GM12892 (cell line): Measurements from ENCODE around the gene MAN2A2.

ENCODE experiments used
- DNase-seq: peaks from one replicate; pipeline ENCODE4 v3.0.0; 2011; ENCODE audit not compliant: insufficient read length
- FAIRE-seq: peaks from 2 replicates; lab custom pipeline; 2011; peaks lifted over from hg19 to GRCh38; lab: Jason Lieb, UNC
- POLR2A ChIP-seq: IDR thresholded peaks from 2 replicates; pipeline ENCODE4 v1.6.1; 2011; ENCODE audit warnings: low read depth, low read length, control low read depth
- POLR2AphosphoS5 ChIP-seq: IDR thresholded peaks from 2 replicates; pipeline ENCODE4 v1.6.1; 2011; ENCODE audit warnings: low read depth, low read length, control low read depth
- TAF1 ChIP-seq: IDR thresholded peaks from 2 replicates; pipeline ENCODE4 v1.6.1; 2011; ENCODE audit warnings: low read depth, mild to moderate bottlenecking, control low read depth, low read length, borderline replicate concordance

MAN2A2 gene

DNA sequence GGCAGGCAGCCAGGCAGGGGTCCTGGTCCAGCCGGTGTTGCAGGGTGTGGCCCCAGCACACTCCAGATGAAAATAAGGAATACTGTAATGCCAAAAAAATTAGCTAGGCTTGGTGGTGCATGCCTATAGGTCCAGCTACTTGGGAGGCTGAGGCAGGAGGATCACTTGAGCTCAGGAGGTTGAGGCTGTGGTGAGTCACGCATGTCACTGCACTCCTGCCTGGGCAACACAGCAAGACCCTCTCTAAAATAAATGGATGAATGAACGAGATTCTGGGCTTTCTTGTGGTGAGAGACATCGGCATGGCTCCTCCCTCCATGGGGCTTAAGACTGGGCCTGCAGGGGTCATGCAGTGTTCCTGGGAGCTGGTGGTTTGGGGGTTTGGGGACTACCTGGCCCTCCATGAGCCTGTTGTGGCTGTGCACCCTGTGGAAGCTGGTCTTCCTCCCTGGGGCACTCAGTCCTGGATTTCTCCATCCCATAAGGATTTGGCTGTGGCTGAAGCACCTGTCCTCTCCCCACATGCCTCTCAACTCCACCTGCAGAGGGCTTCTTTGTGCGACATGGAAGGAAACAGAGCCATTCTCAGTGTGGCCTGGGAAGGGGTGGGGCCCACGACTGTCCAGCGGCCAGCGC is 44.0 kb downstream of the MAN2A2 start:
- FAIRE-seq, result no peak
- no peak for DNase-seq
- no peak for TF ChIP-seq POLR2A

GRCh38 chr15:90947577-90948357 is 44.7 kb downstream of the MAN2A2 start:
- FAIRE-seq (no peak), DNase-seq (no peak)
- TF ChIP-seq POLR2AphosphoS5 (no peak), TAF1 (no peak), POLR2A (no peak)

DNA sequence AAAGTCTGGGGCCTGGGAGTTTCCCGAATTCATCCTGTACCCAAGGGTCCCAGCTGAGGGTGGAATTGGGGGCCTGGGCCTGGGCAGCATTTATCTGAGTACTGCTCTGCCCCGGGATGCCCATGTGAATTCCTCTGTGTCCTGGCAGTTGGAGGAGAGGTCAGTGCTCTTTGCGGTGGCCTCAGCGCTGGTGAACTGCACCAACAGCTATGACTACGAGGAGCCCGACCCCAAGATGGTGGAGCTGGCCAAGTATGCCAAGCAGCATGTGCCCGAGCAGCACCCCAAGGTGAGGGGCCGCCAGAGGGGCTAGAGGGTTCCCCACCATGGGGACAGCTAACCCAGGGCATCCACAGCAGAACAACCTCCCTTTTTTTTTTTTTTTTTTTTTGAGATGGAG is 45.4 kb downstream of the MAN2A2 start:
- no peak for TF ChIP-seq POLR2AphosphoS5
- TF ChIP-seq POLR2A, result no peak
- TF ChIP-seq TAF1, result no peak
- FAIRE-seq (no peak), DNase-seq (no peak)

GRCh38 chr15:90949979-90950675 is 47.0 kb downstream of the MAN2A2 start:
- DNase-seq (no peak), FAIRE-seq (no peak)
- TF ChIP-seq POLR2AphosphoS5 (no peak), TAF1 (no peak), POLR2A (no peak)

DNA sequence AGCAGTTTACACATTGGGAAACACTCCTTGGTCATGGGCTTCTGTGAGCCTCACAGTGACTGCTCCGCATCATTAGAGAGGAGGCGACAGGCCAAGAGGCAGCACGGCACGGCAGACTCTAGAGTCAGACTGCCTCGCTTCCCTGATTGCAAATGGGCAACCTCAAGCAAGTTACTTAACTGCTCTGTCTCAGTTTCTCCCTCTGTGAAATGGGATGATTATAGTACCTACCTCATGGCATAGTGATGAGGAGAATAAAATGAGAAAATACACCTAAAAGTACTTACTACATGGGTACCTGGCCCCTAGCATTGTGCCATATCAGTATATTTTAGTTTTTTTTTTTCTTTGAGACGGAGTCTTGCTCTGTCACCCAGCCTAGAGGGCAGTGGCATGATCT is 47.6 kb downstream of the MAN2A2 start:
- TF ChIP-seq TAF1 (no peak), POLR2AphosphoS5 (no peak), POLR2A (no peak)
- FAIRE-seq (no peak), DNase-seq (no peak)

- FAIRE-seq (no peak), DNase-seq (no peak)
- TF ChIP-seq POLR2AphosphoS5 (no peak), POLR2A (no peak), TAF1 (no peak)
These were observed 50.0 kb downstream of the MAN2A2 start for GRCh38 chr15:90952901-90953677.

DNA sequence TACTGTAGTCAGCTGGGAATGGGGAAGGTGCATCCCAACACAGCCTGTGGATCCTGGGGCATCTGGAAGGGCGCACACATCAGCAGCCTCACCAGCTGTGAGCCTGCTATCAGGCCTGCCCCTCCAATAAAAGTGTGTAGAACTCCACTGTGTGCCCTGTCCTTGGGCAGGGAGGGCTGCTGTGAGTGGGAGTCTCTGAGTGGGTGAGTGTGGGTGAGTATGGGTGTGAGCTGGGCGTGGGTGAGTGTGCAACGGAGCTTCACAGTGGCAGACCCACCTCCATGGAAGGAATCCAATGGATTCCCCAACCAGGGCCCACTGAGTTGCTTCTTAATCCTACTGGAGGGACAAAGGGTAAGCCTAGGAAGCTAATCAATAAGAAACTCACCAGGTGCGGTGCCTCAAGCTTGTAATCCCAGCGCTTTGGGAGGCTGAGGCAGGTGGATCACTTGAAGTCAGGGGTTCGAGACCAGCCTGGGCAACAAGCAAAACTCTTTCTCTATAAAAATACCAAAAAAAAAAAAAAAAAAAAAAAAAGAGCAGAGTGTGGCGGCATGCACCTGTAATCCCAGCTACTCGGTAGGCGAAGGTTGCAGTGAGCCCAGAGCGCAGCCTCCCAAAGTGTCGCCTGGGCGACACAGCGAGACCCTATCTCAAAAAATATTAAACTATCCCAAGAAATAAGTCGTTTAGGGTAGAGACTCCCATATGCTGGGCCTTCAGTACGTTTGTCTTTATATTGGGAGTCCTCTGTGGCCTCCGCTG is 51.0 kb downstream of the MAN2A2 start:
- DNase-seq (no peak), FAIRE-seq (no peak)
- no peak for TF ChIP-seq POLR2A
- no peak for TF ChIP-seq TAF1
- no peak for TF ChIP-seq POLR2AphosphoS5

GRCh38 chr15:90954712-90955623 is 51.9 kb downstream of the MAN2A2 start, which contains the start of gene RCCD1:
RCCD1 (plus strand) TSS chr15:90954884; CDS start chr15:90956735, 1,851 bp downstream.
- peak; percentile 100 for FAIRE-seq

GRCh38 chr15:90955624-90956273 is 52.6 kb downstream of the MAN2A2 start:
- no peak; the same call in 1 of the 2 replicates for TF ChIP-seq POLR2A
- no peak for TF ChIP-seq TAF1
- no peak for TF ChIP-seq POLR2AphosphoS5
- FAIRE-seq, result peak; percentile 87
- no peak for DNase-seq

More at GRCh38 chr15:90954712-90955623, 51.9 kb downstream of the MAN2A2 start, which contains the start of gene RCCD1:
- TF ChIP-seq POLR2A (peak; percentile 86), TAF1 (peak; percentile 59), POLR2AphosphoS5 (peak; percentile 95)
- DNase-seq, result peak; percentile 100
